HCT116 (cell line): Measurements from ENCODE around the gene CDH11.

Source experiments
- ATF3 ChIP-seq: IDR thresholded peaks from 2 replicates; pipeline ENCODE4 v1.6.1; 2012
- CEBPB ChIP-seq: IDR thresholded peaks from 2 replicates; pipeline ENCODE4 v1.6.1; 2012; ENCODE audit warnings: low read depth
- CTCF ChIP-seq, 3 experiments: fragments of 200-600 bp in 1 of 3; sonication (generic) in 1 of 3; IDR thresholded peaks in 2 of 3; conservative IDR thresholded peaks in 1 of 3; 2 replicates each; pipeline ENCODE4 v1.5.1; 2012 to 2017; ENCODE audit warnings: low read depth in 2 of 3, low read length in 2 of 3, antibody characterized with exemption in 1 of 3, borderline replicate concordance in 1 of 3, control low read depth in 1 of 3, mild to moderate bottlenecking in 1 of 3, mixed read lengths in 1 of 3, mixed run types in 1 of 3, moderate library complexity in 1 of 3; ENCODE audit not compliant: insufficient read depth in 1 of 3
- EGR1 ChIP-seq: IDR thresholded peaks from 2 replicates; pipeline ENCODE4 v1.6.1; 2012; ENCODE audit warnings: low read depth
- EZH2phosphoT487 ChIP-seq: fragments of 200-600 bp; IDR thresholded peaks from 2 replicates; pipeline ENCODE4 v1.6.1; 2018; ENCODE audit warnings: antibody characterized with exemption, borderline replicate concordance
- FOSL1 ChIP-seq: IDR thresholded peaks from 2 replicates; pipeline ENCODE4 v1.6.1; 2012; ENCODE audit warnings: low read depth
- JUND ChIP-seq: IDR thresholded peaks from 2 replicates; pipeline ENCODE4 v1.6.1; 2012
- MAX ChIP-seq: IDR thresholded peaks from 2 replicates; pipeline ENCODE4 v1.6.1; 2012
- POLR2A ChIP-seq: IDR thresholded peaks from 2 replicates; pipeline ENCODE4 v1.7.0; 2011; ENCODE audit warnings: borderline replicate concordance; ENCODE audit not compliant: insufficient read depth, insufficient read length; ENCODE audit errors: extremely low read depth
- RAD21 ChIP-seq: IDR thresholded peaks from 2 replicates; pipeline ENCODE4 v1.6.1; 2012; ENCODE audit warnings: low read depth, mild to moderate bottlenecking
- SIN3A ChIP-seq: IDR thresholded peaks from 2 replicates; pipeline ENCODE4 v1.6.1; 2012; ENCODE audit warnings: low read depth
- ZBTB33 ChIP-seq: IDR thresholded peaks from 2 replicates; pipeline ENCODE4 v1.6.1; 2011; ENCODE audit warnings: mild to moderate bottlenecking, low read length, moderate library complexity; ENCODE audit not compliant: insufficient replicate concordance; ENCODE audit errors: extremely low read depth
- ZNF274 ChIP-seq: fragments of 200-500 bp; sonication (Bioruptor generic); IDR thresholded peaks from 2 replicates; pipeline ENCODE4 v1.6.1; 2014; ENCODE audit warnings: mild to moderate bottlenecking, low read depth, low read length, inconsistent platforms
- TF ChIP-seq, protein P1 (sequence below): IDR thresholded peaks from 2 replicates; pipeline ENCODE4 v1.6.1; 2012; ENCODE audit warnings: low read depth

DNA sequence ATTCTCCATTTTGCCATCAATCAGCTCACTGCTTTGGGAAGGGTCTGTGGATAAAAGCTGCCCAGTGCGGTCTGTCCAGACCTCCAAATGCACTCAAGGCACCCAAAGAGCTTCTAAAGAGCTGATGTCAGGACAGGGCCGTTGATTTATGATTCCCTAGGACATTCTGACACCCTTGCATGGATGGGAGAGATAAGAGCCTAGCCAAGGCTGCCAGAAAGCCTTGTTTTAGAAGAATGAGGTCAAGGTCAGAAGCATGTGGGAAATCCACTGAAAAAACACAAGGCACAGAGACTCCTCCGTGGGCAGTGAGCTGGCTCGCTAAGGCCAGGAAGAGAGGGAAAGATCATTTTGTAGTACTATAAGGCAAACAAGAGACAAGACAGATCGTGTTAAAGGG is 214.0 kb downstream of the CDH11 start:
- TF ChIP-seq CTCF (IDR thresholded peaks at IDR 0.05 in 2 of 3, conservative IDR thresholded peaks at IDR 0.05 in 1 of 3; ENCODE audit: borderline replicate concordance in 1 of 3, insufficient read depth in 1 of 3, low read depth in 2 of 3, low read length in 2 of 3) (no peak), FOSL1 (no peak), RAD21 (no peak), JUND (no peak), ZBTB33 (no peak), MAX (no peak), SIN3A (no peak), POLR2A (no peak), CEBPB (no peak), ZNF274 (no peak), EZH2phosphoT487 (no peak), ATF3 (no peak), EGR1 (no peak)
- TF ChIP-seq, protein P1, sequence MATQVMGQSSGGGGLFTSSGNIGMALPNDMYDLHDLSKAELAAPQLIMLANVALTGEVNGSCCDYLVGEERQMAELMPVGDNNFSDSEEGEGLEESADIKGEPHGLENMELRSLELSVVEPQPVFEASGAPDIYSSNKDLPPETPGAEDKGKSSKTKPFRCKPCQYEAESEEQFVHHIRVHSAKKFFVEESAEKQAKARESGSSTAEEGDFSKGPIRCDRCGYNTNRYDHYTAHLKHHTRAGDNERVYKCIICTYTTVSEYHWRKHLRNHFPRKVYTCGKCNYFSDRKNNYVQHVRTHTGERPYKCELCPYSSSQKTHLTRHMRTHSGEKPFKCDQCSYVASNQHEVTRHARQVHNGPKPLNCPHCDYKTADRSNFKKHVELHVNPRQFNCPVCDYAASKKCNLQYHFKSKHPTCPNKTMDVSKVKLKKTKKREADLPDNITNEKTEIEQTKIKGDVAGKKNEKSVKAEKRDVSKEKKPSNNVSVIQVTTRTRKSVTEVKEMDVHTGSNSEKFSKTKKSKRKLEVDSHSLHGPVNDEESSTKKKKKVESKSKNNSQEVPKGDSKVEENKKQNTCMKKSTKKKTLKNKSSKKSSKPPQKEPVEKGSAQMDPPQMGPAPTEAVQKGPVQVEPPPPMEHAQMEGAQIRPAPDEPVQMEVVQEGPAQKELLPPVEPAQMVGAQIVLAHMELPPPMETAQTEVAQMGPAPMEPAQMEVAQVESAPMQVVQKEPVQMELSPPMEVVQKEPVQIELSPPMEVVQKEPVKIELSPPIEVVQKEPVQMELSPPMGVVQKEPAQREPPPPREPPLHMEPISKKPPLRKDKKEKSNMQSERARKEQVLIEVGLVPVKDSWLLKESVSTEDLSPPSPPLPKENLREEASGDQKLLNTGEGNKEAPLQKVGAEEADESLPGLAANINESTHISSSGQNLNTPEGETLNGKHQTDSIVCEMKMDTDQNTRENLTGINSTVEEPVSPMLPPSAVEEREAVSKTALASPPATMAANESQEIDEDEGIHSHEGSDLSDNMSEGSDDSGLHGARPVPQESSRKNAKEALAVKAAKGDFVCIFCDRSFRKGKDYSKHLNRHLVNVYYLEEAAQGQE: no peak
